NCI-H1092 treated with DMSO at 0.1 percent for 48 hours (cell line): ENCODE measurements around the gene TMEM203.
"Not testable (repeated sequence)": the region's sequence is repeated elsewhere in the genome, so short reads cannot be mapped to it uniquely, and the experiment has no call there.

Source experiments
- DNase-seq: peaks from one replicate; lab custom pipeline; 2025; lab: John Stamatoyannopoulos, UW

Gene TMEM203

DNA sequence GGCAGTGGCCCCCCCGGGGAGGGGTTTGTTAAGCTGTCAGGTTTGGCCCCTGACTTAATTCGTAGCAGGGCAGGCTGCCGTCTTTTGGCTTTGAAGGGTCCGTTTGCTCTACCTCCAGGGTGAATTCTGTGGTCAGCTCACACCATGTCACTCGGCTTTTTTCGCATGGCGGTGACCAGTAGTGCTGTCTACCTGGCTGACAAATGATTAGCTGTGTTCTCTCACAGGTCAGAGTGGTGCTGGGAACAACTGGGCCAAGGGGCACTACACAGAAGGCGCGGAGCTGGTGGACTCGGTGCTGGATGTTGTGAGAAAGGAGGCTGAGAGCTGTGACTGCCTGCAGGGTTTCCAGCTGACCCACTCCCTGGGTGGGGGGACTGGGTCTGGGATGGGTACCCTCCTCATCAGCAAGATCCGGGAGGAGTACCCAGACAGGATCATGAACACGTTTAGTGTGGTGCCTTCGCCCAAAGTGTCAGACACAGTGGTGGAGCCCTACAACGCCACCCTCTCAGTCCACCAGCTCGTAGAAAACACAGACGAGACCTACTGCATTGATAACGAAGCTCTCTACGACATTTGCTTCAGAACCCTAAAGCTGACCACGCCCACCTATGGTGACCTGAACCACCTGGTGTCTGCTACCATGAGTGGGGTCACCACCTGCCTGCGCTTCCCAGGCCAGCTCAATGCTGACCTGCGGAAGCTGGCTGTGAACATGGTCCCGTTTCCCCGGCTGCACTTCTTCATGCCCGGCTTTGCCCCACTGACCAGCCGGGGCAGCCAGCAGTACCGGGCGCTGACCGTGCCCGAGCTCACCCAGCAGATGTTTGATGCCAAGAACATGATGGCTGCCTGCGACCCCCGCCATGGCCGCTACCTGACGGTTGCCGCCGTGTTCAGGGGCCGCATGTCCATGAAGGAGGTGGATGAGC, 37.1 kb upstream of the TMEM203 start:
- DNase-seq: no peak

- no peak for DNase-seq
Measured at GRCh38 chr9:137241490-137242268, 36.2 kb upstream of the TMEM203 start.

GRCh38 chr9:137240841-137241489, 35.5 kb upstream of the TMEM203 start, which contains the start of gene TUBB4B:
TUBB4B (plus strand) TSS chr9:137241287; CDS start chr9:137241361, 74 bp downstream.
- DNase-seq: peak; percentile 100

DNA sequence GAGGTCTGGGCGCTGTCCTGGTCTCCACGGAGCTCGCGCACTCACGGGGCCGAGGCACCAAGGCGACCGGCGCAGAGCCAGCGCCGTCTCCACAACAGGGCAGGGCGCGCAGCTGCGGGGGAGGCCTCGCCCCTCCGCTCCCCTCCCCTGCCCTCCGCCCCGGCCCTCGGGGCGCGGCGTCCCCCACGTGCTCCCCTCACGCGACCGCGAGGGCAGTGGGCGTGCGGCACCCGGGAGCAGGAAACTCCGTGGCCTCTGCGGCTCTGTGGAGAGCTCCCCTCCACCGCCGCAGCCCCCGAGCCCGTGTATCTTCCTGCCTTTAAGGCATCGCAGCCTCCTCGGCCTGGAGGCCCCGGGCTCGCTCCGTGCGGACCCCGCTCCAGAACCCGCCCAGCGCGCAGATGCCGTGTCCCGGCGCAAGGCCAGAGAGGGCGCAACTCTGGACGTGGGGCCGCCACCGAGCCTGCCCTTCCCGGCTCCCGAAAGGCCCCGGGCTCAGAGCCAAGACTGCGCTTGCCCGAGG, 34.9 kb upstream of the TMEM203 start:
- peak; percentile 77 for DNase-seq

- not testable (repeated sequence) for DNase-seq
Measured at GRCh38 chr9:137239541-137240200, 34.2 kb upstream of the TMEM203 start.

- peak; percentile 58 for DNase-seq
Measured at GRCh38 chr9:137237759-137238726, 32.6 kb upstream of the TMEM203 start.

DNA sequence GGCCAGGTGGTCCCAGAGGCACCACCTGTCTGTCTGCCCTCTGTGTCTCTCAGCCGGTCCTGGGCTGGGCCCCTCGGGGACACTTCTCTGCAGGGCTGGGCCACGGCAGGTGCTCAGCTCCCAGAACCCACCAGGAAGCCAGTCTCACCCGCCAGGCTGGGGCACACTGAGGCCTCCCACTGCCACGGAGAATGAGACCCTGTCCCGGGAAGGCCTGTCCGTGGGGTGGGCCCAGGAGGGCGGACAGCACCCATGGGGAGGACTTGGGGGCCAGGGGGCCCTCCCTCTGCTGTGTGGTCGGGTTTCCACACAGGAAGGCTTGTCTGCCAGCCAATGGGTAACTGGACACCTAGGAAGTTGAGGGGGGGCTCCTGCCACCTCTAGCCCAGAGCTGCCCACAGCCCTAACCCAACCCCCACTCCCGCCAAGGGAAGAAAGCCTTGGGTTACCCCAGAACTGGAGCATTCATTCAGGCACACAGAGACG, 31.5 kb upstream of the TMEM203 start:
- DNase-seq: peak; percentile 49

DNA sequence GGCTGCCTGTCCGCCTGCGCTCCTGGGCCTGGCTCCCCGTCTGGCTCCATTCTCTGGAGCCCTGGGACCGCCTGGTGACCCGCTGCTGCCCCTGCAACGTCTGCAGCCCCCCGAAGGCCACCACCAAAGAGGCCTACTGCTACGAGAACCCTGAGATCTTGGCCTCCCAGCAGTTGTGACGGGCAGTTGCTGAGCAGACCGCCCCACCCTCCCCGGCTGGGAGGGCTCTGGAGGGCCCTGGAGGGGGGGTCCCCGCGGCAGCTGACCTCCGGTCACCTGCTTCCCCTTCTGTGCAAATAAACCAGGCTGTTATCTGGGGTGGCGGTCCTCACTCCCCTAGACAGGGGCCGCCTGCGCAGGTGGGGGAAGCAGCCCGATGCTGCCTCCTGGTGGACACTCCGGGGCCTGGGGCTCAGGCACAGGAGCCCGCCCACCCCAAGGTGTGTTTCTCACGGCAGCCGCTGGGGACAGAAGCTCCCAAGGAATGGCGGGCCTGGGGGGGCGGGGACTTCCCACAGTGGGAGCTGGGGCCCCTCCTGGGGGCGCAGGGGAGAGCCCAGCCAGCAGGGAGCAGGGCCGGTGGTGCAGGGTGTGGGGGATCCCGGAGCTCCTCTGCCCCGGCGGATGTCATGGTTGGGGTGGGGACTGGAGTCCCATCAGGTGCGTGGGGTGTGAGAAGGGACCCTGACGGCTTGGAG, 30.9 kb upstream of the TMEM203 start:
- peak; percentile 80 for DNase-seq

DNA sequence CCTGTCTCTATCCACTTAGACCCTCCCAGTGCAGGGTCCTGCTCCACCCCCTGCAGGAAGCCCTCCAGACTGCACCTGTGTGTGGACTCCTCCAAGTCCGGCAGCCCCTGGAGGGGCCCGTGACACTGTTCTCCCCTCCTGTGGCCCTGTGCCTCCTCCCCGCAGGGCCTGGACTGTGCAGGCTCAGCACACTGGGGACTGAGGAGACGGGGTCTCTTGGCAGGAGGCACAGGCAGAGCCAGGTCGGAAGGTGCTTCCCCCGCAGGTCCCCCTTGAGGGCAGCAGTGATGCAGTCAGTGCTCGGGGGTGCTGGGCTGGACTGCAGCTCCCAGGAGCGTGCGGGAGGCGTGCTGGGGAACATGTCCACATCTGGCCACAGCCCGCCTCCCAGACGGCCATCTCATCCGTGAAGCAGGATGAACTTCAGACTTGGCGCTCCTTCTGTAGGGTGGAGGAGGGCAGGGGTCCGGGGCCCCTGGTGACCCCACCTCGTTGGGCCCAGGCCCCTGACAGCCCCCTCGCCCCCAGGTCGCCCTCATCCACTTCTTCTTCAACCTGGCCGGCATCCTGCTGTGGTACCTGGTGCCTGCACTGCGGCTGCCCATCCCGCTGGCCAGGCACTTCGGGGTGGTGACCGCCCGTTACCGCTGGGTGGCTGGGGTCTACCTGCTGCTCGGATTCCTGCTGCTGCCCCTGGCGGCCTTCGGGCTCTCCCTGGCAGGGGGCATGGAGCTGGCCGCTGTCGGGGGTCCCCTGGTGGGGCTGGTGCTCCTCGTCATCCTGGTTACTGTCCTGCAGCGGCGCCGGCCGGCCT, 30.2 kb upstream of the TMEM203 start:
- DNase-seq: no peak

DNA sequence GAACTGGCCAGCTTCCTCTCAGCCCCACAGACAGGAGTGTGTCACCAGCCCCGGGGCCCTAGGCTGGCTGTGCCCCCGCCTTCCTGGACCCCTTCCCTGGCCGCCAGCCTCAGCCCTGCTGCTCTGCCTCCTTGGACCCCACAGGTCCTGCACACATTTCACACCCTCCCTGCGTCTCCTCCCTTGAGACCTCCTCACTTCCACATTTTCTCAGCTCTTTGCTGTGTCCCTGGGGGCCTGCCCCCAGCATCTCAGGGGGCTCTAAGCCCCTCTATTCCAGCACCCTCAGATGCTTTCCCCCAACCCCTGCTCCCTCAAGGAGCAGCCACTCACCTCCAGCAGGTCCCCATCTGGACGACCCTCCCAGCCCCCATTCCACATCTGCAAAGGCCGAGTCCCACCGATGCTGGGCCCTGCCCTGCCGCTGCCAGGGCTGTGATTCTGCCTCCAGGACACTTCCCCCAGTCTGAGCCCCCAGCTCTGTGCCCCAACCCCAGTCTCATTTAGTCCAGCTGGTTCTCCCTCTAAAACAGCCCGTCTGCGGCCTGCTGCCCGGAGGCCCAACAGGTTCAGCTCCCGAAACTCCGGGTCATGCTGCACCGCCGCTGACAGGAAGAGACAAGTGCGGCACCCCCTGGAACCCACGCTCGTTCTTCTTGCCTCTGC, 29.4 kb upstream of the TMEM203 start:
- DNase-seq: no peak

GRCh38 chr9:137234055-137234697, 28.7 kb upstream of the TMEM203 start:
- DNase-seq: no peak

DNA sequence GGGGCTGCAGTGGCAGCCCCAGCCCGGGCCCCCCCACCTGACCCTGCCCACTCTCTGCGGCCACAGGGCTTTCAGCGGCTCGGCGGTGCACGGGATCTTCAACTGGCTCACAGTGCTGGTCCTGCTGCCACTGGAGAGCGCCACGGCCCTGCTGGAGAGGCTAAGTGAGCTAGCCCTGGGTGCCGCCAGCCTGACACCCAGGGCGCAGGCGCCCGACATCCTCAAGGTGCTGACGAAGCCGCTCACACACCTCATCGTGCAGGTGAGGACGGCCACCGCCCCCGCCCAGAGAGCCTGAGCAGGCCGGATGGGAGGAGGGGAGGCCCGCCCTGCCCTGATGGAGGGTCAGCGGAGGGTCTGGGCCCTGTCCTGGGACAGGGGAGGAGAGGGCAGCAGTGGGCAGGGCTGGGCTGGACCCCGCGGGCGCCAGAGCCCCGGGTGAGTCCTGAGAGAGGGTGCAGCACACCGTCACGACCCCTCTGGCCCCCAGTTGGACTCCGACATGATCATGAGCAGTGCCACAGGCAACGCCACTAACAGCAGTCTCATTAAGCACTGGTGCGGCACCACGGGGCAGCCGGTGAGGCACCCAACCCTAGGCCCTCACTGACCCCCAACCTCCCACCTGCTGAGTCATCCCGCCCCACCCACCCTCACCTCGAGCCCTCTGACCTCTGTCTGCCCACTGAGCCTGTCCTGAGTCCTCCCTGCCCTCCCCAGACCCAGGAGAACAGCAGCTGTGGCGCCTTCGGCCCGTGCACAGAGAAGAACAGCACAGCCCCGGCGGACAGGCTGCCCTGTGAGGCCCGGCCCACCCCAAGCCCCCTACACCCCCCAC, 27.9 kb upstream of the TMEM203 start:
- DNase-seq: no peak

DNA sequence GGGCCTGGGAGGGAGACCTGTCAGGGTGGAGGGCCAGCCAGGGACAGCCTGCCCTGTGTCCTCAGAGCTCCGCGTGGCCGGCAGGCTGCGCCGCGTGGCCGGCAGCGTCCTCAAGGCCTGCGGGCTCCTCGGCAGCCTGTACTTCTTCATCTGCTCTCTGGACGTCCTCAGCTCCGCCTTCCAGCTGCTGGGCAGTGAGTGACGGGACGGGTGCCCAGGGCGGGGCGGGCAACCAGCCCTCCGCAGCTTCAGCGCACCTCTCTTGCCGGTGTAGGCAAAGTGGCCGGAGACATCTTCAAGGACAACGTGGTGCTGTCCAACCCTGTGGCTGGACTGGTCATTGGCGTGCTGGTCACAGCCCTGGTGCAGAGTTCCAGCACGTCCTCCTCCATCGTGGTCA, 27.1 kb upstream of the TMEM203 start:
- no peak for DNase-seq

DNA sequence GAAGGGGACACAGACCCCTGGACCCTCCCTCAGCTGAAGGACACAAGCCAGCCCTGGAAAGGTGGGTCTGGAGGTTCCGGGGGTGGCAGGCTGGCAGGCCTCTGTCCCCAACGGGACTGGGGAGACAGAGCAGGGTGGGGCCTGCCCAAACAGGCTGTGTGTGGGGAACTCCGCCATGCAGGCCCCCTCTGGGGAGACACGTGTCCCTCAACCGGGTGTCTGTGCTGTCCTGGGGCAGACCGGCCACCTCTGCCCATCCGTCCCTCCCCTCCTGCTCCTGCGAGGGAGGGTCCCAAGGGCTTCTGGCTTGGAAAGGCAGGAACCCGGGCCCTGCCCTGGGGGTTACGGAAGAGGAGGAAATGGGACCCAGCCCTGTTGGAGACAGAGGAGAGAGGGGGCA, 26.7 kb upstream of the TMEM203 start:
- DNase-seq: no peak

GRCh38 chr9:137231372-137232039, 26.1 kb upstream of the TMEM203 start:
- no peak for DNase-seq

- no peak for DNase-seq
Measured at GRCh38 chr9:137230705-137231371, 25.4 kb upstream of the TMEM203 start, which contains the start of gene SLC34A3. SLC34A3 (plus strand) TSS chr9:137230901; CDS start chr9:137231703, 802 bp downstream.
